Panc1 (cell line): ENCODE results near the gene ASPHD1. TPM values are rescaled to one million over a fixed set of nuclear protein-coding genes. Genes with fewer than 3 reads are reported as not detected.
A peak's percentile ranks its signal among the peaks of the same experiment; 100 is the strongest.

Experiments used
- ATAC-seq: fragments of 200-7000 bp; cut with Tn5 transposase; 2 replicates; pipeline ENCODE4 v1.9.1; 2020; ENCODE audit warnings: mild to moderate bottlenecking, moderate library complexity
- BruUV-seq: library from RNA; stranded (reverse); fragments of 400-500 nt; replicated peaks from 2 replicates; lab custom pipeline; 2021; lab: Mats Ljungman, UMichigan
- CTCF ChIA-PET: fragments of 300-600 bp; sonication (Branson Sonifier 250); formaldehyde crosslinking; loops from one replicate; lab custom pipeline; 2022; ENCODE audit warnings: antibody characterized with exemption; lab: Charles Lee
- POLR2A ChIA-PET: fragments of 300-600 bp; sonication (Branson Sonifier 250); formaldehyde crosslinking; loops from one replicate; lab custom pipeline; 2022; ENCODE audit warnings: antibody characterized with exemption; lab: Charles Lee
- DNase-seq: peaks from one replicate; pipeline ENCODE4 v3.0.0-alpha.2; 2010; ENCODE audit warnings: low read depth, low spot score
- H3K27ac ChIP-seq: 2 replicates; pipeline ENCODE4 v1.5.1; 2011; ENCODE audit warnings: mild to moderate bottlenecking, low read length, inconsistent platforms
- H3K27me3 ChIP-seq: fragments of 200-500 bp; sonication (Bioruptor generic); 2 replicates; pipeline ENCODE4 v1.6.0; 2014; ENCODE audit warnings: low read length, inconsistent platforms; ENCODE audit not compliant: control insufficient read depth, insufficient read depth
- H3K36me3 ChIP-seq: fragments of 200-500 bp; sonication (Bioruptor generic); 2 replicates; pipeline ENCODE4 v1.5.1; 2014; ENCODE audit warnings: inconsistent platforms, mild to moderate bottlenecking, low read length, moderate library complexity; ENCODE audit not compliant: control insufficient read depth, insufficient read depth
- H3K4me1 ChIP-seq: 2 replicates; pipeline ENCODE4 v1.5.1; 2011; ENCODE audit warnings: inconsistent platforms, mild to moderate bottlenecking, low read length, moderate library complexity; ENCODE audit not compliant: control insufficient read depth, insufficient read depth
- H3K4me3 ChIP-seq, 2 experiments: 2 replicates each; pipeline ENCODE4 v1.5.1; 2011 to 2012; ENCODE audit warnings: low read depth in 2 of 2, low read length in 2 of 2, mild to moderate bottlenecking in 2 of 2, inconsistent platforms in 1 of 2, moderate library complexity in 1 of 2
- H3K9me3 ChIP-seq: fragments of 200-500 bp; sonication (Bioruptor generic); 2 replicates; pipeline ENCODE4 v1.5.1; 2014; ENCODE audit warnings: low read depth, mild to moderate bottlenecking, inconsistent platforms, low read length, moderate library complexity; ENCODE audit not compliant: control insufficient read depth, insufficient read depth
- CTCF ChIP-seq: fragments of 450-650 bp; IDR thresholded peaks from 2 replicates; pipeline ENCODE4 v1.5.1; 2017; ENCODE audit warnings: mild to moderate bottlenecking
- POLR2AphosphoS5 ChIP-seq: IDR thresholded peaks from 2 replicates; pipeline ENCODE4 v1.6.1; 2012; ENCODE audit warnings: mild to moderate bottlenecking, low read depth, low read length, moderate library complexity
- SIN3A ChIP-seq: IDR thresholded peaks from 2 replicates; pipeline ENCODE4 v1.6.1; 2012; ENCODE audit warnings: low read depth, mild to moderate bottlenecking, low read length, moderate library complexity, borderline replicate concordance; ENCODE audit not compliant: insufficient read depth
- TCF7L2 ChIP-seq: IDR thresholded peaks from 2 replicates; pipeline ENCODE4 v1.6.1; 2011; ENCODE audit warnings: mild to moderate bottlenecking, low read depth, low read length, inconsistent platforms
- in situ Hi-C: cut with HindIII; loops from 2 replicates; pipeline ENCODE4 v1.10.0; 2016; ENCODE audit warnings: low sequenced_read_pairs, low pct_unique_long_range_greater_than_20kb
- intact Hi-C: fragments of 100-400 bp; cut with micrococcal nuclease; formaldehyde crosslinking; loops from one replicate; pipeline ENCODE4 v1.10.0; 2022; ENCODE audit not compliant: unreplicated experiment
- total RNA-seq: library from RNA; stranded (reverse); gene quantifications from one replicate; pipeline ENCODE4 v1.2.1, GENCODE V29; 2021; ENCODE audit not compliant: unreplicated experiment
- TF ChIP-seq, protein P1 (sequence below), 2 experiments: IDR thresholded peaks; 2 replicates each; pipeline ENCODE4 v1.6.1; 2011 to 2012; ENCODE audit warnings: low read depth in 2 of 2, control low read depth in 1 of 2, low read length in 1 of 2, mild to moderate bottlenecking in 1 of 2, moderate library complexity in 1 of 2; ENCODE audit not compliant: insufficient read depth in 1 of 2

ASPHD1 gene
- total RNA-seq, 1 experiment from 2014 or later: 87.0 TPM

GRCh38 chr16:29876594-29877249 lies 23.6 kb upstream of the ASPHD1 start:
- no peak for TF ChIP-seq TCF7L2
- no peak for TF ChIP-seq SIN3A
- TF ChIP-seq, protein P1, sequence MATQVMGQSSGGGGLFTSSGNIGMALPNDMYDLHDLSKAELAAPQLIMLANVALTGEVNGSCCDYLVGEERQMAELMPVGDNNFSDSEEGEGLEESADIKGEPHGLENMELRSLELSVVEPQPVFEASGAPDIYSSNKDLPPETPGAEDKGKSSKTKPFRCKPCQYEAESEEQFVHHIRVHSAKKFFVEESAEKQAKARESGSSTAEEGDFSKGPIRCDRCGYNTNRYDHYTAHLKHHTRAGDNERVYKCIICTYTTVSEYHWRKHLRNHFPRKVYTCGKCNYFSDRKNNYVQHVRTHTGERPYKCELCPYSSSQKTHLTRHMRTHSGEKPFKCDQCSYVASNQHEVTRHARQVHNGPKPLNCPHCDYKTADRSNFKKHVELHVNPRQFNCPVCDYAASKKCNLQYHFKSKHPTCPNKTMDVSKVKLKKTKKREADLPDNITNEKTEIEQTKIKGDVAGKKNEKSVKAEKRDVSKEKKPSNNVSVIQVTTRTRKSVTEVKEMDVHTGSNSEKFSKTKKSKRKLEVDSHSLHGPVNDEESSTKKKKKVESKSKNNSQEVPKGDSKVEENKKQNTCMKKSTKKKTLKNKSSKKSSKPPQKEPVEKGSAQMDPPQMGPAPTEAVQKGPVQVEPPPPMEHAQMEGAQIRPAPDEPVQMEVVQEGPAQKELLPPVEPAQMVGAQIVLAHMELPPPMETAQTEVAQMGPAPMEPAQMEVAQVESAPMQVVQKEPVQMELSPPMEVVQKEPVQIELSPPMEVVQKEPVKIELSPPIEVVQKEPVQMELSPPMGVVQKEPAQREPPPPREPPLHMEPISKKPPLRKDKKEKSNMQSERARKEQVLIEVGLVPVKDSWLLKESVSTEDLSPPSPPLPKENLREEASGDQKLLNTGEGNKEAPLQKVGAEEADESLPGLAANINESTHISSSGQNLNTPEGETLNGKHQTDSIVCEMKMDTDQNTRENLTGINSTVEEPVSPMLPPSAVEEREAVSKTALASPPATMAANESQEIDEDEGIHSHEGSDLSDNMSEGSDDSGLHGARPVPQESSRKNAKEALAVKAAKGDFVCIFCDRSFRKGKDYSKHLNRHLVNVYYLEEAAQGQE (IDR thresholded peaks at IDR 0.05; ENCODE audit: insufficient read depth in 1 of 2, low read depth in 2 of 2, low read length in 1 of 2): no peak
- no peak for TF ChIP-seq POLR2AphosphoS5
- TF ChIP-seq CTCF: no peak
- Histone ChIP-seq H3K4me1 (no peaks in the 10 kb centered on the region), H3K4me3 (no peak overlapping the region), H3K27ac (no peak overlapping the region), H3K27me3 (no peaks in the 10 kb centered on the region), H3K9me3 (no peaks in the 10 kb centered on the region), H3K36me3 (no peaks in the 10 kb centered on the region)
- CTCF ChIA-PET: no interaction called here
- intact Hi-C loops (no loop called here), in situ Hi-C loops (no loop called here)
- no peak for DNase-seq
- BruUV-seq: no TSS peak
- ATAC-seq: no peak
- POLR2A ChIA-PET: no interaction called here

- intact Hi-C loops (no loop called here), in situ Hi-C loops (no loop called here)
- H3K27ac ChIP-seq: no peak overlapping the region
- H3K36me3 ChIP-seq: no peaks in the 10 kb centered on the region
- H3K9me3 ChIP-seq: no peaks in the 10 kb centered on the region
- DNase-seq (no peak), ATAC-seq (peak; percentile 62)
- no peak overlapping the region for H3K4me3 ChIP-seq
- TF ChIP-seq POLR2AphosphoS5 (no peak), TCF7L2 (no peak), SIN3A (no peak), CTCF (no peak)
- TF ChIP-seq, protein P1 (IDR thresholded peaks at IDR 0.05; ENCODE audit: insufficient read depth in 1 of 2, low read depth in 2 of 2, low read length in 1 of 2): no peak
- no peaks in the 10 kb centered on the region for H3K4me1 ChIP-seq
- BruUV-seq: no TSS peak
- CTCF ChIA-PET: interaction anchor here (0.5 kb wide), 1 partner anchor 51 kb away, joined by 10 read pairs; no protein-coding TSS in a partner anchor
- no peaks in the 10 kb centered on the region for H3K27me3 ChIP-seq
- POLR2A ChIA-PET: interaction anchor here (0.7 kb wide), 1 partner anchor 23 kb away, joined by 7 read pairs; the partner anchor contains the start of gene ASPHD1
Observed at GRCh38 chr16:29877266-29877961, 22.9 kb upstream of the ASPHD1 start.
